ENCODE data around the gene APOL5.

DNA sequence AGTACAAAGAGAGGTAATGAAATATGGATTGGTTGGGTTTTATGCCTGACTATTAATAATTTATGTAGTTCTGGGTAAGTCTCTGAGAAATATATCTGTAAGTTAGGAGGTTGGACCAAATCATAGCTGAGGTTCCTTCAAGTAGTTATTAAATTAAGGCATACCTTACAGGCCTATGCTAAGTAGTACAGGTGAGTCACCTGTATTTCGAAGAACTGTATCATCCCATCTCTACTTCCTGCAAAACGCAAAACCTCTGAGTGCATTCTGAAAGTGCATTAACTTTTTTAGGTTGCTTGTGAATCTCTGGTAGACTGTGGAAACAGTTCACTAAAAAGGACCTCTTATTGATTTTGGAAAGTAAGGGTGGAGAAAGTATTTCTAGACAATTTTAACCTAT lies 37.1 kb downstream of the APOL5 start:
- TF ChIP-seq CTCF (IDR thresholded peaks at IDR 0.05; ENCODE audit: low read depth, low read length, missing input control) (no peak), YY1 (IDR thresholded peaks at IDR 0.05) (no peak), ZBTB33 (IDR thresholded peaks at IDR 0.05) (no peak), RXRA (IDR thresholded peaks at IDR 0.05) (no peak), TAF1 (conservative IDR thresholded peaks at IDR 0.05) (no peak), GABPA (IDR thresholded peaks at IDR 0.05 in 1 of 2, conservative IDR thresholded peaks at IDR 0.05 in 1 of 2) (no peak), SP1 (IDR thresholded peaks at IDR 0.05) (no peak)
- TF ChIP-seq, protein P1, sequence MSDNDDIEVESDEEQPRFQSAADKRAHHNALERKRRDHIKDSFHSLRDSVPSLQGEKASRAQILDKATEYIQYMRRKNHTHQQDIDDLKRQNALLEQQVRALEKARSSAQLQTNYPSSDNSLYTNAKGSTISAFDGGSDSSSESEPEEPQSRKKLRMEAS (IDR thresholded peaks at IDR 0.05): no peak
